K562 (cell line): ENCODE results near the gene MYADML2. TPM values are rescaled to one million over a fixed set of nuclear protein-coding genes. Genes with fewer than 3 reads are reported as not detected.

Experiments
- BDP1 ChIP-seq: IDR thresholded peaks from 3 replicates; pipeline ENCODE4 v1.6.1; 2011; ENCODE audit not compliant: insufficient read length, insufficient read depth
- GTF2B ChIP-seq: IDR thresholded peaks from 2 replicates; pipeline ENCODE4 v1.6.1; 2011; ENCODE audit not compliant: insufficient read length; ENCODE audit errors: extremely low read depth
- HMBOX1 ChIP-seq: sonication (generic); IDR thresholded peaks from 2 replicates; pipeline ENCODE4 v1.6.1; 2016
- HNRNPL ChIP-seq: fragments of 200-400 bp; formaldehyde crosslinking; IDR thresholded peaks from 2 replicates; pipeline ENCODE4 v1.6.1; 2017; ENCODE audit warnings: low read depth, mild to moderate bottlenecking, low read length
- KLF1 ChIP-seq: fragments of 450-650 bp; IDR thresholded peaks from 2 replicates; pipeline ENCODE4 v1.6.1; 2016; ENCODE audit warnings: missing genetic modification characterization, missing compliant biosample characterization
- KLF10 ChIP-seq: fragments of 250-450 bp; sonication (Bioruptor Pico); IDR thresholded peaks from 2 replicates; pipeline ENCODE4 v1.6.1; 2021; ENCODE audit warnings: matching md5 sums
- NFATC3 ChIP-seq: fragments of 450-650 bp; IDR thresholded peaks from 2 replicates; pipeline ENCODE4 v1.6.1; 2017; ENCODE audit warnings: mild to moderate bottlenecking
- NUFIP1 ChIP-seq: fragments of 450-650 bp; IDR thresholded peaks from 2 replicates; pipeline ENCODE4 v1.6.1; 2018; ENCODE audit not compliant: partially characterized antibody
- RBBP5 ChIP-seq: fragments of 200-600 bp; sonication (generic); IDR thresholded peaks from 2 replicates; pipeline ENCODE4 v1.6.1; 2012; ENCODE audit warnings: borderline replicate concordance, mild to moderate bottlenecking, low read length, control low read depth, inconsistent platforms; ENCODE audit not compliant: insufficient read depth, poor library complexity, severe bottlenecking
- TBP ChIP-seq: optimal IDR thresholded peaks from 2 replicates; pipeline ENCODE3; 2011; ENCODE audit warnings: low read depth, low read length, improper control_type of control experiment
- ZC3H11A ChIP-seq: IDR thresholded peaks from 2 replicates; pipeline ENCODE4 v1.6.1; 2012; ENCODE audit warnings: low read depth, low read length, improper control_type of control experiment
- ZNF12 ChIP-seq: sonication (generic); formaldehyde crosslinking; IDR thresholded peaks from 2 replicates; pipeline ENCODE4 v1.4.0; 2020; ENCODE audit warnings: mild to moderate bottlenecking, missing genetic modification reagents
- ZNF239 ChIP-seq: fragments of 250-450 bp; sonication (Bioruptor Pico); IDR thresholded peaks from 2 replicates; pipeline ENCODE4 v1.4.0; 2020; ENCODE audit warnings: mild to moderate bottlenecking
- ZNF449 ChIP-seq: fragments of 250-450 bp; sonication (Bioruptor Pico); IDR thresholded peaks from 2 replicates; pipeline ENCODE4 v1.8.0; 2022; ENCODE audit warnings: moderate library complexity, mild to moderate bottlenecking, inconsistent platforms
- polyA plus RNA-seq, 8 experiments: library from polyadenylated mRNA; depleted of rRNA in 4 of 8; stranded (reverse) in 5 of 8; unstranded in 3 of 8; fragments of >200 nt; fragmentation: Nextera tagmentation in 2 of 8; fragmentation: Illumina TruSeq in 1 of 8; extraction: Ambion mirVana in 2 of 8; extraction: Trizol in 1 of 8; gene quantifications; 2 replicates each; pipeline versions ENCODE4 v1.2.1 to v1.2.3, GENCODE V29; 2011 to 2014; ENCODE audit warnings: inconsistent platforms in 1 of 8, missing spikeins in 1 of 8
- total RNA-seq, 7 experiments: library from RNA; depleted of rRNA in 6 of 7; stranded (reverse); fragments of >200 nt in 6 of 7; fragmentation: Illumina TruSeq in 2 of 7; extraction: Trizol in 2 of 7; gene quantifications; 2 replicates each; pipeline versions ENCODE4 v1.2.1 to v1.2.3, GENCODE V29; 2011 to 2021; ENCODE audit warnings: low replicate concordance in 1 of 7
- TF ChIP-seq, protein P1 (sequence below): fragments of 450-650 bp; IDR thresholded peaks from 2 replicates; pipeline ENCODE4 v1.6.1; 2018; ENCODE audit not compliant: partially characterized antibody
- TF ChIP-seq, protein P2 (sequence below), 3 experiments: fragments of 200-800 bp in 1 of 3; sonication (Bioruptor generic) in 1 of 3; sonication (generic) in 1 of 3; formaldehyde crosslinking in 1 of 3; IDR thresholded peaks; 2 replicates each; pipeline versions ENCODE4 v1.6.1 to v1.8.0; 2016 to 2022; ENCODE audit warnings: mild to moderate bottlenecking in 2 of 3, missing compliant biosample characterization in 2 of 3, missing genetic modification characterization in 2 of 3, missing genetic modification reagents in 1 of 3
- TF ChIP-seq, protein P3 (sequence below): sonication (generic); formaldehyde crosslinking; IDR thresholded peaks from 2 replicates; pipeline ENCODE4 v1.8.1; 2023; ENCODE audit warnings: mild to moderate bottlenecking, missing genetic modification reagents

Gene MYADML2
- total and polyA plus RNA-seq, 9 of the 15 experiments (the other 6 are each of a cell fraction or from before 2014, with no cell fraction given), result not detected

GRCh38 chr17:81961087-81961511 is 14.1 kb upstream of the MYADML2 start, which contains the start of gene NOTUM (continued):
- TF ChIP-seq KLF1 (no peak), NFATC3 (no peak), NUFIP1 (no peak), KLF10 (CRISPR knock-in tag) (no peak), HNRNPL (no peak; the same call in 1 of the 2 replicates), BDP1 (no peak), ZNF239 (CRISPR knock-in tag) (no peak), RBBP5 (no peak), ZC3H11A (no peak), ZNF449 (CRISPR knock-in tag) (no peak), HMBOX1 (no peak), TBP (peak; percentile 17), GTF2B (no peak), ZNF12 (CRISPR knock-in tag) (no peak)
- TF ChIP-seq, protein P1, sequence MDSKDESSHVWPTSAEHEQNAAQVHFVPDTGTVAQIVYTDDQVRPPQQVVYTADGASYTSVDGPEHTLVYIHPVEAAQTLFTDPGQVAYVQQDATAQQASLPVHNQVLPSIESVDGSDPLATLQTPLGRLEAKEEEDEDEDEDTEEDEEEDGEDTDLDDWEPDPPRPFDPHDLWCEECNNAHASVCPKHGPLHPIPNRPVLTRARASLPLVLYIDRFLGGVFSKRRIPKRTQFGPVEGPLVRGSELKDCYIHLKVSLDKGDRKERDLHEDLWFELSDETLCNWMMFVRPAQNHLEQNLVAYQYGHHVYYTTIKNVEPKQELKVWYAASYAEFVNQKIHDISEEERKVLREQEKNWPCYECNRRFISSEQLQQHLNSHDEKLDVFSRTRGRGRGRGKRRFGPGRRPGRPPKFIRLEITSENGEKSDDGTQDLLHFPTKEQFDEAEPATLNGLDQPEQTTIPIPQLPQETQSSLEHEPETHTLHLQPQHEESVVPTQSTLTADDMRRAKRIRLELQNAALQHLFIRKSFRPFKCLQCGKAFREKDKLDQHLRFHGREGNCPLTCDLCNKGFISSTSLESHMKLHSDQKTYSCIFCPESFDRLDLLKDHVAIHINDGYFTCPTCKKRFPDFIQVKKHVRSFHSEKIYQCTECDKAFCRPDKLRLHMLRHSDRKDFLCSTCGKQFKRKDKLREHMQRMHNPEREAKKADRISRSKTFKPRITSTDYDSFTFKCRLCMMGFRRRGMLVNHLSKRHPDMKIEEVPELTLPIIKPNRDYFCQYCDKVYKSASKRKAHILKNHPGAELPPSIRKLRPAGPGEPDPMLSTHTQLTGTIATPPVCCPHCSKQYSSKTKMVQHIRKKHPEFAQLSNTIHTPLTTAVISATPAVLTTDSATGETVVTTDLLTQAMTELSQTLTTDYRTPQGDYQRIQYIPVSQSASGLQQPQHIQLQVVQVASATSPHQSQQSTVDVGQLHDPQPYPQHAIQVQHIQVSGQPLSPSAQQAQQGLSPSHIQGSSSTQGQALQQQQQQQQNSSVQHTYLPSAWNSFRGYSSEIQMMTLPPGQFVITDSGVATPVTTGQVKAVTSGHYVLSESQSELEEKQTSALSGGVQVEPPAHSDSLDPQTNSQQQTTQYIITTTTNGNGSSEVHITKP, result no peak
- TF ChIP-seq, protein P2, sequence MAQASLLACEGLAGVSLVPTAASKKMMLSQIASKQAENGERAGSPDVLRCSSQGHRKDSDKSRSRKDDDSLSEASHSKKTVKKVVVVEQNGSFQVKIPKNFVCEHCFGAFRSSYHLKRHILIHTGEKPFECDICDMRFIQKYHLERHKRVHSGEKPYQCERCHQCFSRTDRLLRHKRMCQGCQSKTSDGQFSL (CRISPR knock-in tag; IDR thresholded peaks at IDR 0.05), result peak; percentile 89
- TF ChIP-seq, protein P2 (tag; IDR thresholded peaks at IDR 0.05), result peak in 1 of 2 experiments; percentile 98; a peak in 2 of 4 replicates
- TF ChIP-seq, protein P3, sequence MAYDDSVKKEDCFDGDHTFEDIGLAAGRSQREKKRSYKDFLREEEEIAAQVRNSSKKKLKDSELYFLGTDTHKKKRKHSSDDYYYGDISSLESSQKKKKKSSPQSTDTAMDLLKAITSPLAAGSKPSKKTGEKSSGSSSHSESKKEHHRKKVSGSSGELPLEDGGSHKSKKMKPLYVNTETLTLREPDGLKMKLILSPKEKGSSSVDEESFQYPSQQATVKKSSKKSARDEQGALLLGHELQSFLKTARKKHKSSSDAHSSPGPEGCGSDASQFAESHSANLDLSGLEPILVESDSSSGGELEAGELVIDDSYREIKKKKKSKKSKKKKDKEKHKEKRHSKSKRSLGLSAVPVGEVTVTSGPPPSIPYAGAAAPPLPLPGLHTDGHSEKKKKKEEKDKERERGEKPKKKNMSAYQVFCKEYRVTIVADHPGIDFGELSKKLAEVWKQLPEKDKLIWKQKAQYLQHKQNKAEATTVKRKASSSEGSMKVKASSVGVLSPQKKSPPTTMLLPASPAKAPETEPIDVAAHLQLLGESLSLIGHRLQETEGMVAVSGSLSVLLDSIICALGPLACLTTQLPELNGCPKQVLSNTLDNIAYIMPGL (CRISPR knock-in tag), result no peak
